Activated B cell treated with CpG ODN at 0.5 μM for 24 hours (primary cell): ENCODE measurements around the gene PPP1R8. TPM values are rescaled to one million over a fixed set of nuclear protein-coding genes. Genes with fewer than 3 reads are reported as not detected.
"Not testable (repeated sequence)": the region's sequence is repeated elsewhere in the genome, so short reads cannot be mapped to it uniquely, and the experiment has no call there.

ENCODE experiments used
- ATAC-seq: fragments of 200-7000 bp; cut with Tn5 transposase; one replicate; pipeline ENCODE4 v1.10.0; 2021; ENCODE audit warnings: low read depth, mild to moderate bottlenecking, moderate library complexity
- CTCF ChIA-PET: fragments of 350-600 bp; sonication (Branson Sonifier 250); formaldehyde crosslinking; loops from one replicate; lab custom pipeline; 2021; ENCODE audit warnings: antibody characterized with exemption; lab: Charles Lee
- POLR2A ChIA-PET: fragments of 350-600 bp; sonication (Branson Sonifier 250); formaldehyde crosslinking; loops from one replicate; lab custom pipeline; 2021; ENCODE audit warnings: antibody characterized with exemption; lab: Charles Lee
- DNase-seq: peaks from one replicate; pipeline ENCODE4 v3.0.0; 2022
- H3K27ac Mint-ChIP-seq: one replicate; pipeline ENCODE4 v1.8.0; 2020; ENCODE audit warnings: mixed read lengths
- H3K27me3 Mint-ChIP-seq: one replicate; pipeline ENCODE4 v1.8.0; 2021; ENCODE audit warnings: mixed read lengths
- H3K36me3 Mint-ChIP-seq: one replicate; pipeline ENCODE4 v1.8.0; 2021; ENCODE audit warnings: low read depth, mixed read lengths
- H3K4me1 Mint-ChIP-seq: one replicate; pipeline ENCODE4 v1.8.0; 2021; ENCODE audit warnings: mixed read lengths
- H3K4me3 Mint-ChIP-seq: one replicate; pipeline ENCODE4 v1.8.0; 2020; ENCODE audit warnings: mild to moderate bottlenecking, mixed read lengths
- H3K9me3 Mint-ChIP-seq: one replicate; pipeline ENCODE4 v1.8.0; 2020; ENCODE audit warnings: mixed read lengths
- CTCF ChIP-seq: fragments of 200-600 bp; IDR thresholded peaks from one replicate; pipeline ENCODE4 v1.8.0; 2022; ENCODE audit warnings: antibody characterized with exemption, mild to moderate bottlenecking
- intact Hi-C: fragments of 100-400 bp; cut with micrococcal nuclease; formaldehyde crosslinking; loops from one replicate; pipeline ENCODE4 v1.15.1; 2024
- total RNA-seq: library from RNA; stranded (reverse); gene quantifications from 2 replicates; pipeline ENCODE4 v1.2.3, GENCODE V29; 2022

The PPP1R8 gene
- total RNA-seq, 1 donor from 2014 or later: 48.3 TPM

GRCh38 chr1:27823784-27824183 lies 6.8 kb upstream of the PPP1R8 start:
- Mint-ChIP-seq H3K9me3 (no peaks in the 10 kb centered on the region), H3K4me1 (no peaks in the 10 kb centered on the region), H3K27ac (no peak overlapping the region), H3K36me3 (peaks cover 43% of the 10 kb centered on the region), H3K4me3 (no peak overlapping the region), H3K27me3 (no peaks in the 10 kb centered on the region)
- intact Hi-C loops: no loop called here
- DNase-seq: no peak
- TF ChIP-seq CTCF: no peak
- ChIA-PET POLR2A (no interaction called here), CTCF (no interaction called here)
- no peak for ATAC-seq

DNA sequence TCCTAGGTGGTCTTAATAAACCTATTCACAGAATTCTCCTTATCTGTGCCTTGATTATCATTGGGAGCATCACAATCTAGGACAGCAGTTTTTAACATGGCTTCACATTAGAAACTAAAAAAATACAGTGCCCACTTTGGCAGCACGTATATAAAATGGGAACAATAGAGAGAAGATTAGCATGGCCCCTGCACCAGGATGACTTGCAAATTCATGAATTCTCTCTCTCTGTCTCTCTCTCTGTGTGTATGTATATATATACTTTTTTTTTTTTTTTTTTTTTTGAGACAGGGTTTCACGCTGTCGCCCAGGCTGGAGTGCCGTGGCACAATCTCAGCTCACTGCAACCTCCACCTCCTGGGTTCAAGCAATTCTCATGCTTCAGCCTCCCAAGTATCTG lies 6.2 kb upstream of the PPP1R8 start:
- ATAC-seq (no peak), DNase-seq (no peak)
- no peaks in the 10 kb centered on the region for H3K27me3 Mint-ChIP-seq
- intact Hi-C loops: no loop called here
- ChIA-PET POLR2A (no interaction called here), CTCF (no interaction called here)
- no peak overlapping the region for H3K27ac Mint-ChIP-seq
- peaks cover 39% of the 10 kb centered on the region for H3K36me3 Mint-ChIP-seq
- H3K4me1 Mint-ChIP-seq: no peaks in the 10 kb centered on the region
- H3K4me3 Mint-ChIP-seq: no peak overlapping the region
- no peak for TF ChIP-seq CTCF
- H3K9me3 Mint-ChIP-seq: no peaks in the 10 kb centered on the region

- DNase-seq, intact Hi-C loops, ATAC-seq, H3K9me3 Mint-ChIP-seq, CTCF ChIA-PET, H3K27me3 Mint-ChIP-seq: not testable (repeated sequence)
- Mint-ChIP-seq H3K4me1 (peaks cover 21% of the 10 kb centered on the region), H3K4me3 (peak overlapping the region; percentile 95), H3K36me3 (peaks cover 25% of the 10 kb centered on the region), H3K27ac (peak overlapping the region; percentile 89)
- POLR2A ChIA-PET: interaction anchor here (0.6 to 2.8 kb wide), 7 partner anchors 11 to 343 kb away, joined by 3 to 34 read pairs (median 5); partner anchors contain the start of genes FAM76A and STX12
These were observed 1.1 kb upstream of the PPP1R8 start for GRCh38 chr1:27829339-27829960.

- CTCF ChIA-PET: interaction anchor here (0.6 kb wide), 1 partner anchor 1376 kb away, joined by 3 read pairs; no protein-coding TSS in a partner anchor
- ATAC-seq: no peak
- intact Hi-C loops: loop anchor here (5.0 kb wide), 2 partner anchors 224 to 496 kb away; partner anchors contain the start of gene MED18
These were observed 1.2 kb downstream of the PPP1R8 start for GRCh38 chr1:27831568-27832410.

DNA sequence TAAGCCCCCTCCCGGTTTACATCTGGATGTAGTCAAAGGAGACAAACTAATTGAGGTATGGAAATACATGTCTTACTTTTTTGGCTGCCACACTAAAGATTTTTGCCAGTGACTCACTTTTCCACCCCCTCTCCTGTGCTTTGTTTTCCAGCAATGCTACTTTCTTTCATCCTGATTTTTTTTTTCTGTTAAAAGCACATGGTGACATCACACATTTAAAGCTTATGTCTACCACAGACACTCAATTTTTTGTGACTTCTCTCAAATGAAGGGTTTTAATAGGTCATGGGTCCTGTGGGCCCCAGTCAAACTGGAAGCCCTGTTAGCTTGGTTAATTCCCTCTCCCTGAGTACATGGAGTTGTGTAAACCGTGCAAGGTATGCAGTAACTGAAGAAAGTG lies 2.2 kb downstream of the PPP1R8 start:
- intact Hi-C loops: loop anchor here (5.0 kb wide), 2 partner anchors 225 to 495 kb away; partner anchors contain the start of gene MED18
- H3K27me3 Mint-ChIP-seq: no peaks in the 10 kb centered on the region
- CTCF ChIA-PET: interaction anchor here (0.6 to 0.9 kb wide), 2 partner anchors 25 to 1375 kb away, joined by 3 read pairs; no protein-coding TSS in a partner anchor

More at GRCh38 chr1:27831568-27832410, 1.2 kb downstream of the PPP1R8 start:
- no peaks in the 10 kb centered on the region for H3K9me3 Mint-ChIP-seq
- peak overlapping the region; percentile 95 for H3K4me3 Mint-ChIP-seq
- peak overlapping the region; percentile 89 for H3K27ac Mint-ChIP-seq
- POLR2A ChIA-PET: interaction anchor here (1.0 to 2.8 kb wide), 6 partner anchors 9 to 497 kb away, joined by 3 to 34 read pairs (median 6); partner anchors contain the start of genes ATP5IF1, EYA3, FAM76A and MED18
- H3K27me3 Mint-ChIP-seq: no peaks in the 10 kb centered on the region
- TF ChIP-seq CTCF: no peak
- H3K36me3 Mint-ChIP-seq: peaks cover 44% of the 10 kb centered on the region
- peaks cover 24% of the 10 kb centered on the region for H3K4me1 Mint-ChIP-seq
- DNase-seq: no peak

More for the DNA sequence above, 2.2 kb downstream of the PPP1R8 start:
- POLR2A ChIA-PET: interaction anchor here (0.6 kb wide), 1 partner anchor 60 kb away, joined by 3 read pairs; the partner anchor contains the start of gene STX12
- Mint-ChIP-seq H3K27ac (no peak overlapping the region), H3K36me3 (peaks cover 46% of the 10 kb centered on the region), H3K9me3 (no peaks in the 10 kb centered on the region), H3K4me3 (no peak overlapping the region), H3K4me1 (peaks cover 24% of the 10 kb centered on the region)
- ATAC-seq (no peak), DNase-seq (no peak)
- TF ChIP-seq CTCF: no peak
